Mucosa of stomach (tissue), 1 donor: Measurements from ENCODE around the gene PPP1R3G.
"Not testable (repeated sequence)": the region's sequence is repeated elsewhere in the genome, so short reads cannot be mapped to it uniquely, and the experiment has no call there.

Experiments used
- H3K27me3 ChIP-seq: one replicate; pipeline ENCODE4 v1.7.0; 2013; ENCODE audit warnings: mild to moderate bottlenecking, low read length; ENCODE audit not compliant: control insufficient read depth, insufficient read depth
- H3K36me3 ChIP-seq: one replicate; pipeline ENCODE4 v1.7.0; 2013; ENCODE audit warnings: low read length; ENCODE audit not compliant: control insufficient read depth, insufficient read depth
- H3K4me1 ChIP-seq: one replicate; pipeline ENCODE4 v1.7.0; 2013; ENCODE audit warnings: mild to moderate bottlenecking, low read length; ENCODE audit not compliant: control insufficient read depth, insufficient read depth
- H3K4me3 ChIP-seq: one replicate; pipeline ENCODE4 v1.7.0; 2013; ENCODE audit warnings: low read length
- H3K9ac ChIP-seq: one replicate; pipeline ENCODE4 v1.7.0; 2013; ENCODE audit warnings: mild to moderate bottlenecking, low read length, moderate library complexity
- H3K9me3 ChIP-seq: one replicate; pipeline ENCODE4 v1.7.0; 2013; ENCODE audit warnings: mild to moderate bottlenecking, low read length, moderate library complexity; ENCODE audit not compliant: control insufficient read depth
- donor health status: Pancreatic carcinoma.

PPP1R3G gene

DNA sequence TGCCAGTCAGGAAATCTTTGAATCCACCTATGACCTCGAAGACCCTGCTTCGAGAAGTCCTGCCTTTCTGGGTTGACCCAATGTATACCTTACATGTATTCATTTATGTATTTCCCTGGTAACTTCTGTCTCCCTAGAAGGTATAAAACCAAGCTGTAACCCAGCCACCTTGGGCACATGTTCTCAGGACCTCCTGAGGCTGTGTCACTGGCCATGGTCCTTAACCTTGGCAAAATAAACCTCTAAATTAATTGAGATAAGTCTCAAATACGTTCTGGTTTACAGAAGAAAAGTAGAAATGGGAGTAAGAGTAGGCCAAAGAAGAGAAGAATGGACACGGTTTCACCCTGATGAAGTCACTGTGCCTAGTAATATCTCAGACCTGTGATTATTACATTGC, 30.0 kb upstream of the PPP1R3G start:
- Histone ChIP-seq H3K27me3 (no peaks in the 10 kb centered on the region), H3K9ac (no peak overlapping the region), H3K36me3 (no peaks in the 10 kb centered on the region), H3K4me1 (no peaks in the 10 kb centered on the region), H3K4me3 (no peak overlapping the region), H3K9me3 (no peaks in the 10 kb centered on the region)

DNA sequence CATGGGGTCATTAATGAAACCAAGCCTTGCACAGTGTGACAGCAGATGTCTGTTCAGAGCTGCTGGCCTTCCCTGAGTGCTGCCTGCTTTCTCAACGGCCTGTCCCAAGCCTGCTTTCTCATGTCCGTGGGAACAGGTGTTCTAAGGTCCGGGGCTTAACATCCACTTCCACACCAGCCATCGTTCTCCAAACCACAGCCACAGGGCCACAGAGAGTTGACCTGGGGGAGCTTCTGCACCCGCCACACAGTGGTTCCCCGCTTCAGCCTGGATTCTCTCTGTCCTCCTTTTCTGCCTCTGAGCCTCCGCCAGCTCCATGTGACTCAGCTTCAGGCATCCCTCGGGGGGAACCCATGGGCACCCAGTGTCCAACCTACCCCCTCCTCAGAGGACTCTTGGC, 26.9 kb upstream of the PPP1R3G start:
- Histone ChIP-seq H3K9ac (no peak overlapping the region), H3K36me3 (no peaks in the 10 kb centered on the region), H3K4me3 (no peak overlapping the region), H3K4me1 (no peaks in the 10 kb centered on the region), H3K9me3 (no peaks in the 10 kb centered on the region), H3K27me3 (no peaks in the 10 kb centered on the region)

DNA sequence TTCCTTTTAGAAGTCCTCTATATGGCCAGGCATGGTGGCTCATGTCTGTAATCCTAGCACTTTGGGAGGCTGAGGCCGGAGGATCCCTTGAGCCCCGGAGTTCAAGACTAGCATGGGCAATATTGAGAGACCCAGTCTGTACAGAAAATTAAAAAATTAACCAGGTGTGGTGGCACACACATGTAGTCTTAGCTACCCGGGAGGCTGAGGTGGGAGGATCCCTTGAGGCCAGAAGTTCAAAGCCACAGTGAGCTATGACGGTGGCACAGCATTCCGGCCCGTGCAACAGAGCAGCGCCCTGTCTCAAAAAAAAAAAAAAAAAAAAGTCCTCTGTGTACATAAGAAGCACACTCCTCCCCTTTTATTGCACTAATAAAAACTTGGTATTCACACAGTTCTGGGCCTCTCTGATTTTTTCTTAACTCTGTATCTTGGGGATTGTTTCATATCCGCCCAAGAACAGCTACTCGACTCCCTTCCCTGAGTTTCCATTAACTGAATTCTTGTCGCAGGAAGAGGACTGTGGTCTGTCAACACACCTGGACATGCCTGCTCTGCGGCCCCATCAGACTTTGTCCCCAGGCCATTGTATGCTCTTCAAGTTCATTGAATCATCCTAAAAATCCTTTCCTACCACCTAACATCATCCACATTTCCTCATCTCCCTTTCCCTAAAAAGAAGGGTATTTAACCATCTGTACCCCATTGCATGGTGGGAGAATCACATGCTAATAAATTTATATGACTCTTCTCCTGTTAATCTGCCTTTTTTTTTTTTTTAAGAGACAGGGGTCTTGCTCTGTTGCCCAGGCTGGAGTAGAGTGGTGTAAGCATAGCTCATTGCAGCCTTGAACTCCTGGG, 25.9 kb upstream of the PPP1R3G start:
- Histone ChIP-seq H3K36me3 (no peaks in the 10 kb centered on the region), H3K9me3 (no peaks in the 10 kb centered on the region), H3K27me3 (no peaks in the 10 kb centered on the region), H3K9ac (no peak overlapping the region), H3K4me1 (no peaks in the 10 kb centered on the region), H3K4me3 (no peak overlapping the region)

DNA sequence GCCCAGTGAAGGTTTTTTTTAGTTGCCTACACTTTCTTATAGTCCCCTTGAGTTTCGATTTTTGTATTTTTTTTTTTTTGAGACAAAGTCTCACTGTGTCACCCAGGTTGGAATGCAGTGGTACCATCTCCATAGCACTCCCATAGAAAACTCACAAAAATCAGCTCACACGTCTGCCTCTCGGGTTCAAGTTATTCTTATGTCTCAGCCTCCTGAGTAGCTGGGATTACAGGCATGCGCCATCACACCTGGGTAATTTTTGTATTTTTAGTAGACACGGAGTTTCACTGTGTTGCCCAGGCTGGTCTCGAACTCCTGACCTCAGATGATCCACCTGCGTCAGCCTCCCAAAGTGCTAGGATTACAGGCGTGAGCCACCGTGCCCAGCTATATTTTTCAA, 24.7 kb upstream of the PPP1R3G start:
- H3K36me3 ChIP-seq, H3K9ac ChIP-seq: not testable (repeated sequence)

DNA sequence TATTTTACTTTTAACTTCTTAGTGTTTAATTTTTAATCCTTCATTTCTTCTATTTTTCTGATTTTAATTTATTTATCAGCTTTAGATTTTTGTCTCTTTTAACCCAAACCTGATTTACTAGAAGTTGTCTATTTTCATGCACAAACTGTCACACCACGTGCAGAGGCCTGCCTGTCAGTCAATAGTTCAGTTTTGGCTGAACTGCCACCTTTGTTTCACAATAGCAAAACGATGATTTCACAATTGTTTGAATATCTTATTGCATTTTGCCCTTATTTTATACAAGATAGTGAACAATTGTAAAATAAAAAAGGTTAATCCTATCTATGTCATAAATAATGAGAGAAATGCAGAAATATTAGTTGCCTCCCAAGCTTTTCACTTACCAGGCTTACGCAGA, 24.0 kb upstream of the PPP1R3G start:
- no peak overlapping the region for H3K4me3 ChIP-seq
- no peak overlapping the region for H3K9ac ChIP-seq
- H3K36me3 ChIP-seq, result no peaks in the 10 kb centered on the region
- no peaks in the 10 kb centered on the region for H3K9me3 ChIP-seq
- no peaks in the 10 kb centered on the region for H3K27me3 ChIP-seq
- no peaks in the 10 kb centered on the region for H3K4me1 ChIP-seq

More for the DNA sequence above, 24.7 kb upstream of the PPP1R3G start:
- not testable (repeated sequence) for H3K9me3 ChIP-seq, H3K27me3 ChIP-seq, H3K4me3 ChIP-seq, H3K4me1 ChIP-seq

DNA sequence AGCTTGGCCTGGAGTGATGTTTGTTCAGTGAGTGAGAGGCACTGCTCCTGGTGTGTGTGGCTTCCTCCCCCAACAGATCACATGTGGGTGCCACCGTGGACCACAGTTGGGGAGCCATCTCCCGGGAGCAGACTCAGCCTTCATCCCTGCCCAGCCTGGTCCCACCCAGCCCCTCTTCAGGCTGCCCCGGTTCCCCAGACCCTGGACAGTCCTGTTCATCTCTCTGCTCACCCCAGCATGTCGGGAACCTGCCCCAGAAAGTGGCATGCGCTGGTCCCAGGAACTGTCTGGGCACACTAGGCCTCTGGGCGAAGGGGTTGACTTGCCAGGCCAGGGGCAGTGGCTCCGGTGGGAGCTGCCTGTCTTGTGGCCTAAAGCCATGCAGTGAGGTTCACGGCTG, 21.5 kb upstream of the PPP1R3G start:
- Histone ChIP-seq H3K4me1 (no peaks in the 10 kb centered on the region), H3K9me3 (no peaks in the 10 kb centered on the region), H3K36me3 (no peaks in the 10 kb centered on the region), H3K4me3 (no peak overlapping the region), H3K9ac (no peak overlapping the region), H3K27me3 (no peaks in the 10 kb centered on the region)

DNA sequence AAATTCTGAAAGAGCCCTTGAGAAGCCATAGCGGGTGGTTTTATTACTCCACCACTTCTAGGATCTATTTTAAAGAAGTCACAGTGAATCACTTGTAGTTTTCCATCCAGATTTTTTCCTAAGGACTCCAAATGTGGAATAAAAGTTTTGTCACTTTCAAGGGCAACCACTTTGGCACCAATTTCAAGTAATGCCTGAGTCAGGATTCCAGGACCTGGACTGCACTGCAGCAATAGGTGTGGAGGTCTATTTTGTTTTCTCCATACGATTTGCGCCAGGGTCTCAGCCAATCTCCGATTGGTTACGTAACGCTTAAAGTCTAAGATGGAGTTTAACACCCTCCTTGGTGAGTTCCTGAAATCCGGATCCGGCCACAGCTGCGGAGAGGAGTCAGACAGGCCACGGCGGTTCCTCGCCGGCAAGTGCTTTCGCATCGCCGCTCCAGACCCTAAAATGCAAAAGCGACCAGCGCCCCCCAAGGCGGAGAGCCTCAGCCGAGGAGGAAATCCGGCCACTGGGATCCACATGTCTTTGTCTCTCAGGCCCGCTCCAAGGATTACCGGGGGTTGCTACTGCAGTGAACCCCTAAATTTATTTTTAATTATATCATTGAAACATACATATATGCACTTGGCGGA, 18.6 kb upstream of the PPP1R3G start:
- no peaks in the 10 kb centered on the region for H3K9me3 ChIP-seq
- H3K36me3 ChIP-seq, result no peaks in the 10 kb centered on the region
- H3K4me1 ChIP-seq, result no peaks in the 10 kb centered on the region
- H3K27me3 ChIP-seq, result no peaks in the 10 kb centered on the region
- H3K9ac ChIP-seq, result no peak overlapping the region
- H3K4me3 ChIP-seq, result no peak overlapping the region

DNA sequence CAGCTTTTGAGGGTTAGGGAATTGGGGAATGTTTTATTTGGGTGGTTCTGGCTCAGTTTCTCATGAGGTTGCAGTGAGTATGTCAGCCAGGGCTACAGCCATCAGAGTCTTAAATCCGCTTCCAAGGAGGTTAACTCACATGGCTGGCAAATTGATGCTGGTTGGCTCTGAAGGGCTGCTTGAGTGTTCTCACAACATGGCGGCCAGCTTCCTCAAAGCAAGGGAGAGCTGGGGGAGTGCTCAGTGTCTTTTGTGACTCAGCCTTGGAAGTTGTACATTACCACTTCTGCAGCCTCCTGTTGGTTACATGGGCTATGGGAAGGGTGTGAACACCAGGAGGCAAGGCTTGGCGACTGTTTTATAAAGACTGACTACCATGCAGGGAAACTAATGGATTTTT, 17.8 kb upstream of the PPP1R3G start:
- H3K27me3 ChIP-seq, result no peaks in the 10 kb centered on the region
- H3K9ac ChIP-seq, result no peak overlapping the region
- no peaks in the 10 kb centered on the region for H3K4me1 ChIP-seq
- H3K9me3 ChIP-seq, result no peaks in the 10 kb centered on the region
- no peak overlapping the region for H3K4me3 ChIP-seq
- H3K36me3 ChIP-seq, result no peaks in the 10 kb centered on the region

DNA sequence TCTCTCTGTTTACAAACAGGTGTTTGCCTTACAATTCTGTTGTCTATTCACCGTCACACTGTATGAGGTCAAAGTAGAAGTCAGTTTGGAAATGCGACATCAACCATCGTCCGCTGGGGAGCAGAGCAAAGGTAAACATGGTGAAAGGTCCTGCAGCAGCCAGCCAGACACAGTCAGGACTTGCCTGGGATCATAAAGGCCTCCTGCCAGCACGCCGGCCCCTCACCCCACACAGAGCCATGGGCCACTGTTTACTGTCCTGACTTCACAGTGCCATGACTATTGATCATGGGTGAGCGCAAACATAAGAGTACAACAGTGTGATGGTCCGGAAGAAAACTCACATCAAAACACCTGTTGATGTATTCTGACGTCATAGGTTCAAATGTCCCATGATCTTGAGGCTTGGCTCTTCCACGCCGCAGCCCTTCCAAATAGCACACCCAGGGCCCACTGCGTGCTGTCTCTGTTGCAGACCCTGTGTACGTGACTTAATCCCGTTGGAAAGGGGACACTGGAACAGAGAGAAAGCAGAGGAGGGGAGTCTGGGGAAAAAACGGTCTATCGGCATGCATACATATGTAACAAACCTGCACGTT, 16.9 kb upstream of the PPP1R3G start:
- Histone ChIP-seq H3K4me3 (no peak overlapping the region), H3K9me3 (no peaks in the 10 kb centered on the region), H3K36me3 (no peaks in the 10 kb centered on the region), H3K27me3 (no peaks in the 10 kb centered on the region), H3K4me1 (no peaks in the 10 kb centered on the region), H3K9ac (no peak overlapping the region)

DNA sequence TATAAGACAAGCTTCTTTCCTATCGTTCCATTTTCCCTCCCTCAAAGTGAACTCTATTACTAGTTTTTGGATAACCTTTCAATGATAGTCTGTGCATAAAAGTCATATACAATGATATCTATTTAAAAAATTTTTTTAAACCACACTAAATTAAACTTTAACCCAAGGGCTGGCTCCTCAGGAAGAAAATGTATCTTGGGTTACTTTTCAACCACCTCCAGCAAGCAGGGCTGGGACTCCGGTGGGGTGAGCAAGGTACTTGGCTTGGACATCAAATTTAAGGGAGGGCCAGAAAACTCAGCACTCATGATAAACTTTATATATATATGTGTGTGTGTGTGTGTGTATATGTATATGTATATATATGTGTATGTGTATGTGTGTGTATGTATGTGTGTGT, 13.9 kb upstream of the PPP1R3G start:
- no peaks in the 10 kb centered on the region for H3K4me1 ChIP-seq
- H3K9ac ChIP-seq, result no peak overlapping the region
- no peak overlapping the region for H3K4me3 ChIP-seq
- no peaks in the 10 kb centered on the region for H3K36me3 ChIP-seq
- H3K9me3 ChIP-seq, result no peaks in the 10 kb centered on the region
- no peaks in the 10 kb centered on the region for H3K27me3 ChIP-seq

DNA sequence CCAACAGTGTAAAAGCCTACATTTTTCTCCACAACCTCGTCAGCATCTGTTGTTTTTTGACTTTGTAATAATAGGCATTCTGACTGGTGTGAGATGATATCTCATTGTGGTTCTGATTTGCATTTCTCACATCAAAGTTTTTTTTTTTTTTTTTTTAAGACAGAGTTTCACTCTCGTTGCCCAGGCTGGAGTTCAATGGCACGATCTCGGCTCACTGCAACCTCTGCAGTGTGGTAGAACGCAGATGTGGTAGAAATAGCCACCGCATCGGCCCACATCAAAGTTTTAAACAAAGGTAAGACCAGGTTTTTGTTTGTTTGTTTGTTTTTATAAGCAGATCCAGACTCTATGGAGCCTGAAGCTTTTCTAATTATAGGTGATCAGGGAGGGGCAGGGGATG, 12.7 kb upstream of the PPP1R3G start:
- Histone ChIP-seq H3K4me3 (no peak overlapping the region), H3K27me3 (no peaks in the 10 kb centered on the region)

DNA sequence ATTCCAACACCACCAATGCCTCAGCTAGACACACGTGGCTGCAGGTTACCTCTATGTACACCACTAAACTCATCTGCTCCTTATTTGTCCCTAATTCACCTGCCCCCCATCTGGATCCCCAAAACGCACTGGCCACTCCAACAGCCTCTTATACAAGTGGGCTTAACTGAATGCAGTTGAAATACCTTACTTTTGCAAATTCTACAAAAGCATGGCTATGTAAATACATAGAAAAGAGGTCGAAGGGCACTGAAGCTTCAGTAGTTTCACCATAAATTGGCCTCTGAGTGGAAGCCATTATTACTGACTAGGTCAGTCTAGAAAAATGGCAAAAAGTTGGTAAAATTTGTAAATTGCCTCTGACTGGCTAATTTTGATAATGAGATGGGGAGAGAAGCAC, 11.1 kb upstream of the PPP1R3G start:
- no peaks in the 10 kb centered on the region for H3K4me1 ChIP-seq
- H3K4me3 ChIP-seq, result no peak overlapping the region
- no peaks in the 10 kb centered on the region for H3K27me3 ChIP-seq
- no peak overlapping the region for H3K9ac ChIP-seq
- no peaks in the 10 kb centered on the region for H3K9me3 ChIP-seq
- H3K36me3 ChIP-seq, result no peaks in the 10 kb centered on the region

More for the DNA sequence above, 12.7 kb upstream of the PPP1R3G start:
- Histone ChIP-seq H3K36me3 (no peaks in the 10 kb centered on the region), H3K9ac (no peak overlapping the region), H3K4me1 (no peaks in the 10 kb centered on the region), H3K9me3 (no peaks in the 10 kb centered on the region)
